HG03060 (cell line): ENCODE data around the gene P2RY8.
"Not testable (repeated sequence)": the region's sequence is repeated elsewhere in the genome, so short reads cannot be mapped to it uniquely, and the experiment has no call there.

ENCODE experiments used
- ATAC-seq: cut with Tn5 transposase; IDR thresholded peaks from one replicate; pipeline ENCODE4 v1.9.1; 2021; ENCODE audit warnings: low read depth, moderate number of reproducible peaks; ENCODE audit not compliant: unreplicated experiment

The P2RY8 gene

DNA sequence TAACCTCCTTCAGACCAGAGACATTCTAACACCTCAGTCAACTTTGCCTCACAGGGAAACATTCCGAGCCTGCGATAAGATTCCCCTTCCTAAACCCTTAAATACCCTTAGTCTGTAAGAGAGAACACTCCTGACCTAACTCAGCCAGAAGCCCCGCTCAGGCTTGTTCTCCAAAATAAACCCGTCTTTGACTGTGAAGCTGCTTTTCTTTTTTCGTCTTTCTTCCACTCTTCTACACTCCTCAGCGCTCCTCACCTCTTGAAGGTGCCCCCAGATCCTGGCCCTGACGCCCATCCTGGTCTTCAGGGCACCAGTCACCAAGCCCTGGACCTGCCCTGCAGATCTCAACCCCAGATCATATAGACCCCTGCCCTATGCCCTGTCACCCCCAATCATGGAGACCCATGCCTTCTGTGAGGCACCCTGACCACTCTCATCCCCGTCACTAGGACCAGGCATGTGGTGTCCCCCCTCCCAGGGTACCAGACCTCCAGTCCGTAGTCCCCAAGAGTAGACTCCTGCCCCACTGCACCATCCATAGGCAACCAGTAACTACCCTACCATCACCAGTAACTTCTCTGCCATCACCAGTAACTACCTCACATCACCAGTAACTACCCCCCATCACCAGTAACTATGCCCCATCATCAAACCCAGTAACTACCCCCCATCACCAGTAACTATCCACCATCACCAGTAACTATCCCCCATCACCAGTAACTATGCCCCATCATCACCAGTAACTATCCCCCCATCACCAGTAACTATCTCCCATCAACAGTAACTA, 87.8 kb downstream of the P2RY8 start:
- ATAC-seq = no peak

GRCh38 chrX:1448573-1449001, 88.4 kb downstream of the P2RY8 start:
- ATAC-seq = not testable (repeated sequence)

DNA sequence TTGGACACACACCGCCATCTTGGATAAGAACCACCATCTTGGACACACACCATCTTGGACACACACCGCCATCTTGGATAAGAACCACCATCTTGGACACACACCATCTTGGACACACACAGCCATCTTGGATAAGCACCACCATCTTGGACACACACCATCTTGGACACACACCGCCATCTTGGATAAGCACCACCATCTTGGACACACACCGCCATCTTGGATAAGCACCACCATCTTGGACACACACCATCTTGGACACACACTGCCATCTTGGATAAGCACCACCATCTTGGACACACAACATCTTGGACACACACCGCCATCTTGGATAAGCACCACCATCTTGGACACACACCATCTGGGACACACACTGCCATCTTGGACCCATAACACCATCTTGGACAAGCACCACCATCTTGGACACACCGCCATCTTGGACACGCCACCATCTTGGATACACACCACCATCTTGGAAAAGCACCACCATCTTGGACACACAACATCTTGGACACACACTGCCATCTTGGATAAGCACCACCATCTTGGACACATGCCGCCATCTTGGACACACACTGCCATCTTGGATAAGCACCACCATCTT, 88.9 kb downstream of the P2RY8 start:
- not testable (repeated sequence) for ATAC-seq

GRCh38 chrX:1446984-1447968, 89.7 kb downstream of the P2RY8 start:
- ATAC-seq = not testable (repeated sequence)

- no peak for ATAC-seq
Observed at GRCh38 chrX:1444561-1445500, 92.2 kb downstream of the P2RY8 start.

DNA sequence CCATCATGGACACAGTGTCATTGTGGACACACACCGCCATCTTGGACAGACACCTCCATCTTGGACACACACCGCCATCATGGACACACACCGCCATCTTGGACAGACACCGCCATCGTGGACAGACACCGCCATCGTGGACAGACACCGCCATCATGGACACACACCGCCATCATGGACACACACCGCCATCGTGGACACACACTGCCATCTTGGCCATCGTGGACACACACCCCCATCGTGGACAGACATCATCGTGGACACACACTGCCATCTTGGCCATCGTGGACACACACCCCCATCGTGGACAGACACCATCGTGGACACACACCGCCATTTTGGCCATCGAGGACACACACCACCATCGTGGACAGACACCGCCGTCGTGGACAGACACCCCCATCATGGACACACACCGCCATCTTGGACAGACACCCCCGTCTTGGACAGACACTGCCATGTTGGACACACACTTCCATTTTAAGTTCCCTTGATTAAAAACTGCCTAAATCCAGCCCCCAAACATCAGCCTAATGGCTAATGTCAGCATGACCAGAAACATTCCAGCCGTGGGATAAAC, 93.4 kb downstream of the P2RY8 start:
- no peak for ATAC-seq

DNA sequence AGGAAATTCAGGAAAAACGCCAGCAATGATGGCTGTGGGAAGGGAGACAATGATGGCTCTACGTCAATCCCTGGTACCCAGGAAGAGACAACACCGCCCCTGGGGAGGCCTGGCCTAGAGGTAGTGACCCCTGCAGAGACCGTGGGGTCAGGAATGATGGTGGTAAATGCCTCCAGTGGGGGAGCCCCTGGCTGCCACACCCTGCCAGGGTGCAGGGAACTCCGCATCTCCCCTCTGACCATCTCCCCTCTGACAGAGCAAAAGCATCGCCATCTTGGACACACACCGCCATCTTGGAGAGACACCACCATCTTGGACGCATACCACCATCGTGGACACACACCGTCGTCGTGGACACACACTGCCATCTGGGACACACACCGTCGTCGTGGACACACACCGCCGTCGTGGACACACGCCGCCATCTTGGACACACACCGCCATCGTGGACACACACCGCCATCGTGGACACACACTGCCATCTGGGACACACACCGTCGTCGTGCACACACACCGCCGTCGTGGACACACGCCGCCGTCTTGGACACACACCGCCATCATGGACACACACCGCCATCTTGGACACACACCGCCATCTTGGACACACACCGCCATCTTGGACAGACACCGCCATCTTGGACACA, 94.1 kb downstream of the P2RY8 start:
- ATAC-seq = no peak

- no peak for ATAC-seq
Observed at GRCh38 chrX:1442016-1442665, 94.8 kb downstream of the P2RY8 start.

DNA sequence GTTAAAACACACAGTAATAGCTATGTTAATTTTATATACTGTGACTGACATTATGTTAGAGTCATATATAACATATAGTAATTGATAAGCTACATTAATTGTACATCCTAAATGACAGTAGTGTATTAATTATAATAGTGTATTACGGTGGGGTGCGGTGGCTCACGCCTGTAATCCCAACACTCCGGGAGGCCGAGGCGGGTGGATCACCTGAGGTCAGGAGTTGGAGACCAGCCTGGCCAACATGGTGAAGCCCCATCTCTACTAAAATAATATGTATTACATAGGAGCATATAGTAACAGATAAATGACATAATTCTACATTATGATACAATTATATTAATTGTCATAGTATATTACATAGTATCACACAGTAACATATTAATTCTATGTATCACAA, 96.5 kb downstream of the P2RY8 start:
- ATAC-seq = no peak

DNA sequence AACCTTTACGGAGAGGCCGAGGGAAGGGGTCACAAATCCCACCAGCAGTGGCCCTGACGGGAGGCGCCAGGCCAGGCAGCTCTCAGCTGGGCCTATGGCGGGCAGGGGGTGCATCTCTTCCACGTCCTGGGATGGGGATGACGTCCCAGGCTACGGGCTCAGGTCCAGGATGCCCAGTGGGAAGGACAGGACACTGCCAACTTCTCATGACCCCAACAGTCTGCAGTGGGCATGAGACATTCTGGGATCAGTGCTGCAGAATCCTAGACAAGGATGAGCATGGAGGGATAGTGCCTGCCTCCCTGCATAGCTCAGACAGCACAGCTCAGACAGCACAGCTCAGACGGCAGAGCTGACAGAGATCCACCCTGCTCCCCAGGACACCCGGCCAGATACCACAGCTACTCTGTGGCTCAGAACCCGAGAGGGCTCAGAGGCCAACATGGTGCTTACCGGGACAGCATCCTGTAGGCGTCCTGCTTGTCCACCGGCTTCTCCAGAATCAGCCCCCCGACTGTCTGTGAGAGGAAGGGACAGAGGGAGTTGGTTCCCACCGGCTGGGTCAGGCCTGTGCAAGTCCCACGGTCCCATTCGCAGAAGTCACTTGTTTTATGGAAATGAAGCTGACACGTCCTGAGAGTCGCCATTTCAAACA, 101.6 kb downstream of the P2RY8 start:
- no peak for ATAC-seq

DNA sequence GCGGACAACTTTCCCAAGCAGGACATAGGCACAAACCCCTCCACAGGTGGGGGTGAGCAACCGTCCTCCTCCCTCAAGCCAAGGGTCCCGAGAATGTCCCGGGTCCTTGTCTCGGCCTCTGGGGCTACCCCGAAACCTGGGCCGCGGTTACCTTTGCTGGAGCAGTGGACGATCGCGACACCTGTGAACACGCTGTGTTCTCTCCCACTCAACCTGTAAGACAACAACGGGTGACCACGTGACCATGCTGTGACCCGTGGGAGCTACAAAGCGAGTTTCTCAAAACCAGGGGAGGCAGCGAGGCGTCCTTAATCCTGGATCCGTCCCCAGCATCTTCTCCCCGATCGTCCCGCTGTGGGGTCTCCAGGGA, 102.1 kb downstream of the P2RY8 start:
- no peak for ATAC-seq

GRCh38 chrX:1433646-1434357, 103.2 kb downstream of the P2RY8 start:
- no peak for ATAC-seq

DNA sequence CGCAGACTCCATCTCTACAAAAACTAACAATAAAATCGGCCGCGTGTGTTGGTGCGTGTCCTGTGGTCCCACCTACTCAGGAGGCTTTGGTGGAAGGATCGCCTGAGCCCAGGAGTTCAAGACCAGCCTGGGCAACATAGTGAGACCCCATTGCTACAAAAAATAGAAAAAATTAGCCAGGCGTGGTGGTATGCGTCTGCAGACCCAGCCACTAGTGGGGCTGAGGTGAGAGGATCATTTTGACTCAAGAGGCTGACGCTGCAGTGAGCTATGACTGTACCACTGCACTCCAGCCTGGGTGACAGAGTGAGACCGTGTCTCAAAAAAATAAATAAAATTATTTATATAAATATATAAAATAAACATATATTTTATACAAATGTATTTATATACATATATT, 106.5 kb downstream of the P2RY8 start:
- ATAC-seq = no peak

DNA sequence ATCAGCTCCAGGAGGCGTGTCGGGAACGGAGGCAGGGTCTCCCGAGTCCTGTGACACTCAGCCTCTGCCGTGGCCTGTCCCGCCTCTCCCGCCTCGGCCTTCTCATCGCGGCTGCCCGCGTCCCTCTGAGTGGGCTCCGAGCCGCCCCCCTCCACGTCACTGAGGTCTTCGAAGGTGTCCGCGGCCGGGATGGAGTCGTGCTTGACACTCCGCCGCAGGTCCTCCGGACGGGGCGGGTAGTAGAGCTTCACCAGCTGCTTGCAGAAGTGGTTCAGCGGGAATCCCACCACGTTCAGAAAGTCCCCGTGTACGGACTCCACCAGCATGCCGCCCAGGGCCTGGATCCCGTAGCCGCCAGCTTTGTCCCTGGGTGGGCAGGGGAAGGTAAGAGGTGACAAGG, 109.2 kb downstream of the P2RY8 start:
- no peak for ATAC-seq

GRCh38 chrX:1426321-1426720, 110.7 kb downstream of the P2RY8 start:
- ATAC-seq = not testable (repeated sequence)

GRCh38 chrX:1425381-1425780, 111.6 kb downstream of the P2RY8 start:
- no peak for ATAC-seq

DNA sequence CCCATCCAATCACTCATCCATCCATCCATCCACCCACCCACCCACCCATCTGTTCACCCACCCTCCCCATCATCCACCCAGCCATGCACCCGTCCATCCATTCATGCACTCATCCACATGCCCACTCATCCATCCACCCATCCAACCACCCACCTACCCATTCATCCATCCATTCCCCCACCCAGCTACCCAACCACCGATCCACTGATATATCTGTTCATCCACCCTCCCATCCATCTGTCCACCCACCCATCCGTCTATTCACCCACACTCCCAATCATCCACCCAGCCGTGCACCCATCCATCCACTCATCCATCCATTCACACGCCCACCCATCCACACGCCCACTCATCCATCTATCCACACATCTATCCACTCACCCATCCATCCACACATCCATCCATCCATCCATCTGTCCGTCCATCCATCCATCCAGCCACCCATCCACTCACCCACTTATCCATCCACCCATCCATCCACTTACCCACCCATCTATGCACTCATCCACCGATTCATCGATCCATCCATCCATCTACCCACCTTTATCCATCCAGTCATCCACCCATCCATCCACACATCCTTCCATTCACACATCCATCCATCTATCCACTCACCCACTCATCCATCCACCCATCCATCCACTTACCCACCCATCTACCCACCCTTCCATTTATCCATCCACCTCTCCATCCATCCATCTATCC, 112.7 kb downstream of the P2RY8 start:
- ATAC-seq = no peak
